Natural killer cell (primary cell): Measurements from ENCODE around the gene SAMD14. TPM values are rescaled to one million over a fixed set of nuclear protein-coding genes. Genes with fewer than 3 reads are reported as not detected.

Experiments used
- ATAC-seq, 3 donors: fragments of 150-1000 bp in 2 of 3; fragments of 200-7000 bp in 1 of 3; cut with Tn5 transposase; 1 replicate in 1 of 3; 2 replicates in 2 of 3; pipeline ENCODE4 v1.10.0; 2021; ENCODE audit warnings: mild to moderate bottlenecking in 2 of 3, moderate library complexity in 2 of 3
- DNase-seq, 2 donors: peaks; one replicate each; pipeline versions ENCODE4 v3.0.0 to v3.0.0-alpha.2; 2013 to 2021; ENCODE audit warnings: mixed read lengths in 1 of 2
- H3K27ac ChIP-seq: one replicate; pipeline ENCODE4 v1.5.1; 2013; ENCODE audit warnings: mild to moderate bottlenecking, low read length
- H3K27me3 ChIP-seq: one replicate; pipeline ENCODE4 v1.6.1; 2013; ENCODE audit warnings: low read length; ENCODE audit not compliant: control insufficient read depth, insufficient read depth
- H3K36me3 ChIP-seq: one replicate; pipeline ENCODE4 v1.6.1; 2013; ENCODE audit warnings: low read length; ENCODE audit not compliant: control insufficient read depth, insufficient read depth
- H3K4me1 ChIP-seq: one replicate; pipeline ENCODE4 v1.6.1; 2013; ENCODE audit warnings: low read length; ENCODE audit not compliant: control insufficient read depth, insufficient read depth
- H3K4me3 ChIP-seq: one replicate; pipeline ENCODE4 v1.5.1; 2013; ENCODE audit warnings: low read length
- H3K9me3 ChIP-seq: one replicate; pipeline ENCODE4 v1.6.1; 2013; ENCODE audit warnings: low read length; ENCODE audit not compliant: control insufficient read depth, insufficient read depth
- H3K27ac Mint-ChIP-seq, 2 donors: one replicate each; pipeline ENCODE4 v1.8.0; 2022; ENCODE audit warnings: mild to moderate bottlenecking in 2 of 2, mixed read lengths in 2 of 2, moderate library complexity in 1 of 2
- H3K27me3 Mint-ChIP-seq, 2 donors: one replicate each; pipeline ENCODE4 v1.8.0; 2022; ENCODE audit warnings: low read depth in 2 of 2, mixed read lengths in 2 of 2
- H3K36me3 Mint-ChIP-seq: one replicate; pipeline ENCODE4 v1.8.0; 2022; ENCODE audit warnings: mixed read lengths
- H3K4me1 Mint-ChIP-seq, 2 donors: one replicate each; pipeline ENCODE4 v1.8.0; 2022; ENCODE audit warnings: mixed read lengths in 2 of 2
- H3K4me3 Mint-ChIP-seq: one replicate; pipeline ENCODE4 v1.8.0; 2022; ENCODE audit warnings: mild to moderate bottlenecking, moderate library complexity, mixed read lengths
- H3K9me3 Mint-ChIP-seq, 2 donors: one replicate each; pipeline ENCODE4 v1.8.0; 2022; ENCODE audit warnings: mixed read lengths in 2 of 2
- CTCF ChIP-seq: fragments of 200-600 bp; IDR thresholded peaks from one replicate; pipeline ENCODE4 v1.8.0; 2022; ENCODE audit warnings: antibody characterized with exemption
- WGBS: methylation state at CpG from one replicate; pipeline ENCODE4 v1.1.7; 2013; ENCODE audit warnings: missing lambda C conversion rate; ENCODE audit not compliant: insufficient coverage; 5-methylcytosine and 5-hydroxymethylcytosine counted together
- intact Hi-C: fragments of 100-400 bp; cut with micrococcal nuclease; formaldehyde crosslinking; loops from one replicate; pipeline ENCODE4 v1.14.2; 2022
- total RNA-seq, 4 donors: library from RNA; stranded (reverse); fragments of 120-200 nt in 1 of 4; gene quantifications; one replicate each; pipeline versions ENCODE4 v1.2.3 to v1.2.4, GENCODE V29; 2013 to 2022

SAMD14 gene
- total RNA-seq, 3 donors from 2014 or later (not counting 1 experiment from before 2014, with no cell fraction given): 1.1 to 2.1 (median 1.5) TPM

GRCh38 chr17:50129353-50129727 is 620 bp downstream of the SAMD14 start:
- Mint-ChIP-seq H3K4me1 (peaks cover 21 to 41% of the 10 kb centered on the region in 2 donors), H3K9me3 (no peaks in the 10 kb centered on the region), H3K27ac (peak overlapping the region; percentile 70 to 75), H3K4me3 (peak overlapping the region; percentile 85), H3K36me3 (no peaks in the 10 kb centered on the region), H3K27me3 (peaks cover 6 to 13% of the 10 kb centered on the region in 2 donors)
- DNase-seq (no peak), ATAC-seq (peak in 1 of 3 donors; percentile 1)
- no peak for TF ChIP-seq CTCF
- Histone ChIP-seq H3K36me3 (peaks cover 3% of the 10 kb centered on the region), H3K9me3 (no peaks in the 10 kb centered on the region), H3K27me3 (peaks cover 12% of the 10 kb centered on the region), H3K27ac (no peak overlapping the region), H3K4me3 (no peak overlapping the region), H3K4me1 (peaks cover 40% of the 10 kb centered on the region)
- intact Hi-C loops: loop anchor here (10.0 kb wide), 1 partner anchor 165 kb away; no protein-coding TSS in a partner anchor
- under 1% methylated on average over 31 of the region's 31 CpGs for WGBS

- Mint-ChIP-seq H3K27ac (peak overlapping the region; percentile 63 to 75), H3K9me3 (no peaks in the 10 kb centered on the region), H3K27me3 (peaks cover 6 to 13% of the 10 kb centered on the region in 2 donors), H3K36me3 (no peaks in the 10 kb centered on the region), H3K4me1 (peaks cover 21 to 41% of the 10 kb centered on the region in 2 donors), H3K4me3 (peak overlapping the region; percentile 89)
- TF ChIP-seq CTCF: no peak
- no peaks in the 10 kb centered on the region for H3K9me3 ChIP-seq
- H3K27me3 ChIP-seq: peaks cover 12% of the 10 kb centered on the region
- H3K27ac ChIP-seq: no peak overlapping the region
- intact Hi-C loops: loop anchor here (10.0 kb wide), 1 partner anchor 166 kb away; no protein-coding TSS in a partner anchor
- 13% methylated on average over 23 of the region's 32 CpGs for WGBS
- ATAC-seq (no peak), DNase-seq (no peak)
- no peak overlapping the region for H3K4me3 ChIP-seq
- H3K4me1 ChIP-seq: peaks cover 40% of the 10 kb centered on the region
- H3K36me3 ChIP-seq: no peaks in the 10 kb centered on the region
Measured at GRCh38 chr17:50128441-50129352, 1.3 kb downstream of the SAMD14 start.

- Mint-ChIP-seq H3K4me3 (peak overlapping the region; percentile 31), H3K27me3 (peaks cover 9 to 13% of the 10 kb centered on the region in 2 donors), H3K36me3 (no peaks in the 10 kb centered on the region), H3K27ac (no peak overlapping the region), H3K9me3 (no peaks in the 10 kb centered on the region), H3K4me1 (peaks cover 21 to 41% of the 10 kb centered on the region in 2 donors)
- Histone ChIP-seq H3K4me1 (peaks cover 40% of the 10 kb centered on the region), H3K36me3 (no peaks in the 10 kb centered on the region), H3K4me3 (no peak overlapping the region), H3K27me3 (peaks cover 12% of the 10 kb centered on the region), H3K27ac (no peak overlapping the region), H3K9me3 (no peaks in the 10 kb centered on the region)
- DNase-seq (no peak), ATAC-seq (no peak)
- 13% methylated on average over 5 of the region's 6 CpGs for WGBS
- TF ChIP-seq CTCF: no peak
- intact Hi-C loops: loop anchor here (10.0 kb wide), 1 partner anchor 167 kb away; no protein-coding TSS in a partner anchor
Measured at GRCh38 chr17:50127697-50128361, 2.1 kb downstream of the SAMD14 start.
